22Rv1 (cell line): ENCODE measurements around the gene KCNH4.

Source experiments
- H3K27ac ChIP-seq: fragments of 450-650 bp; 2 replicates; pipeline ENCODE4 v1.5.1; 2017
- ZFX ChIP-seq: fragments of 450-650 bp; IDR thresholded peaks from 2 replicates; pipeline ENCODE4 v1.6.1; 2017; ENCODE audit warnings: antibody characterized with exemption, borderline replicate concordance
- TF ChIP-seq, protein P1 (sequence below): fragments of 450-650 bp; IDR thresholded peaks from 2 replicates; pipeline ENCODE4 v1.5.1; 2017; ENCODE audit warnings: mild to moderate bottlenecking

Gene KCNH4

DNA sequence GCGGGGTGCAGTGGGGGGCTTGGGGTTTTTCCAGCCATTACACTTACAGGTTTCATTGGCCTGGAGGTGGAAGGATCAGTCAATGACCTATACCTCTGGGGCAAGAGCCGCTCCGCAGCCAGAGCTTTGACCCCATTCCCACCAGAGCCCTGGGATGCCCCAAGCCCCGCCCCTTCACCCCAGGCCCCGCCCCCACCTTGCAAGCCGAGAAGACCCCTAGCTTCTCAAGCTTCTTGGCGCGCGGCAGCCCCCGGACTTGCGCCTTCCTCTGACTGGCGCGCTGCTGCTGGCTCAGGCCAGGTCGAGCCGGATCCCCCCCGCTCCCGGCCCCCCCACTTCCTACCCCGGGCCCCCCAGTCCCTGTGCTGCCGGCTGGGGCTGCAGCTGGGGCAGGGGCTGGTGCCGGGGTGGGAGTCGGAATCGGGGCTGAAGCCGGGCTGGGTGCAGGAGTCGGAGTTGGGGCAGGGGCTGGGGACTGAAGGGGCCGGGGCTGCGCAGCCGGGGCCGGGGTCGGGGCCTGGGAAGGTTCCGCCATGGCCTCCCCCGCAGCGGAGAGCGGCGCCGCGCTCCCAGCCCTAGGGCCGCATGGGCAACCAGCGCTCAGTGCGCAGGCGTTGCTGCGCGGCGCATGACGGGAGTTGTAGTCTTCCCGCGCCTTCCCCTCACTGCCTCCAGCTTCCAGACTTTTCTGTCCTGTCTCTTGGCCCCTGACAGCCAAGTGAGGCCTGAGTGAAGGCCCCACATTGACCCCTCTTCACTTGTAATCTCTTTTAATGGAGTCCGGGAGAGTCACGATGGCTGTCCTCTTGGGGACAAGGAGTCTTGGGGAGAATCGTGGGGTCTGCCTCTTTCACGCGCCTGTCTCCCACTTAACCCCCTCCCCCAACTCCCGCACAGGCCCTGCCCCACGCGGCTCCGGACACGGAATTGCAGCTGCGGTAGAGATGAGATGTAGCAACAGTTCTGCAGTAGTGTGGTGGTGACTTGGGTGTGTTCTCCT is 59.9 kb downstream of the KCNH4 start, which contains the start of gene KAT2A:
Gene KAT2A (minus strand): TSS at position 598 of the 1,000 bp plus-strand sequence. CDS start 63 bp downstream, at position 535.
- no peak for TF ChIP-seq ZFX
- TF ChIP-seq, protein P1, sequence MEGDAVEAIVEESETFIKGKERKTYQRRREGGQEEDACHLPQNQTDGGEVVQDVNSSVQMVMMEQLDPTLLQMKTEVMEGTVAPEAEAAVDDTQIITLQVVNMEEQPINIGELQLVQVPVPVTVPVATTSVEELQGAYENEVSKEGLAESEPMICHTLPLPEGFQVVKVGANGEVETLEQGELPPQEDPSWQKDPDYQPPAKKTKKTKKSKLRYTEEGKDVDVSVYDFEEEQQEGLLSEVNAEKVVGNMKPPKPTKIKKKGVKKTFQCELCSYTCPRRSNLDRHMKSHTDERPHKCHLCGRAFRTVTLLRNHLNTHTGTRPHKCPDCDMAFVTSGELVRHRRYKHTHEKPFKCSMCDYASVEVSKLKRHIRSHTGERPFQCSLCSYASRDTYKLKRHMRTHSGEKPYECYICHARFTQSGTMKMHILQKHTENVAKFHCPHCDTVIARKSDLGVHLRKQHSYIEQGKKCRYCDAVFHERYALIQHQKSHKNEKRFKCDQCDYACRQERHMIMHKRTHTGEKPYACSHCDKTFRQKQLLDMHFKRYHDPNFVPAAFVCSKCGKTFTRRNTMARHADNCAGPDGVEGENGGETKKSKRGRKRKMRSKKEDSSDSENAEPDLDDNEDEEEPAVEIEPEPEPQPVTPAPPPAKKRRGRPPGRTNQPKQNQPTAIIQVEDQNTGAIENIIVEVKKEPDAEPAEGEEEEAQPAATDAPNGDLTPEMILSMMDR = no peak

DNA sequence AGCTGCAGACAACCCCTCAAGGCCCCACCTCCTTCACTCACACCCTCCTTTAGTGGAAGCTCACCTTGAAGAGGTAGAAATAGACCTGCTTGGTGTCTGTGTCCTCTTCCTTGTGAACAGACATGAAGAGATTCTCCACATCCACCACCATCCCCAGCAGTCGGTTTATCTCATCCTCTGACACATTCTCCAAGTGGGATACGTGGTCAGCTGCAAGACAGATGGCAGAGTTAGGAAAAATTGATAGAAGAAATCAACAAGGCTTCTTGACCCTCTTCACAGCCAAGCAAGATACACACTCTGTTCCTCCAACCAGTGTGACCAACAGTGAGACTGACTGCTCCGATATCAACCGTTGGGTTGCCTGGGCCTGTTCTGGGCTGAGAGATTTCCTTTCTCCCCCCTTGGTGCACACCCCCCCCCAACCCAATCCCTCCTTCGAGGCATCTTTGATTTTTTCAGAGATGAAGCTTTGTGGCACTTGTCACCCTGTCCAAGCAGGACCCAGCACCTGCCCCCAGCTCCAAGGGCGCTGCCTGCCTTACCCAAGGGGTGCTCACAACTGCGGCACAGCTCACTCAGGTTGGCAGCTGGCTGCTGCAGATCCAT is 60.7 kb downstream of the KCNH4 start:
- H3K27ac ChIP-seq = peak overlapping the region; percentile 77
- TF ChIP-seq, protein P1 = no peak
- no peak for TF ChIP-seq ZFX

More for the DNA sequence above, 59.9 kb downstream of the KCNH4 start, which contains the start of gene KAT2A:
- H3K27ac ChIP-seq = peak within 1 kb of the TSS; percentile 77

DNA sequence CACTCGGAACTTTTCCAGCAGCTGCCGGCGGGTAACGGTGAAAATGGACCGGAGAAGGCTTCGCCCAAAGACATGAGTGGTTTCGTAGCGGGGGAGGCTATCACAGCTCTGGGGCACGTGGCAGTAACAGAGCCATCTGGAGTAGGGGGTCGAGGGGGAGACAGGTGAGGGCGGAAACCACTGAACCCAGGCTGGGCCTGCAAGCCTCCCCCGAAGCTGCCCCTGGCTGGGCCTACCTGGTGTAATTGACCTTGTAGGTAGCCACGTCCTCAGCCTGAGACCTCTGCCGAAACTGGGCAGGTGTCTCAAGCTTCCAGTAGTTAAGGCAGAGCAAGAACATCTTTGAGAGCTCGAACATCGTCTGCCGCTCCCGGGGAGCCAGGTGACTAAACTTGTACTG is 61.6 kb downstream of the KCNH4 start:
- TF ChIP-seq, protein P1 = no peak
- TF ChIP-seq ZFX = no peak
- peak overlapping the region; percentile 77 for H3K27ac ChIP-seq

DNA sequence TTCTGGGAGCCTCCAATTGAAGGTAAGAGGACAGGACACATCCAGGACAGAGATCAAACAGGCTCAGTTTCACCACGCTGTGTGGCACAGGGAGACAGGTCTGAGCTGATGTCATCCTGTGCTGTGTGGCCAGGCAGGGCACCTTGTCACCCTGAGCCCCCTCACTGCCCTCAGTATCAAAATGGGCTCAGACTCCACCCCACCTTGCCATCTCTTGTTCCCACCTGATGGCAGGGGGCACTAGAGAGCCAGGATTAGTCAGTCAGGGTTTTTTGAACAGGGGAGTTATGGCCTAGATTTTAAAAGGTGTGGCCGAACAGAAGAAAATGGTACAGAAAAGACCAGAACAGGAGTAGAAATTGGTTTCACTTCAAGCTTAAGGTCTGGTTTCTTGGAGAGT is 62.4 kb downstream of the KCNH4 start:
- TF ChIP-seq, protein P1 = peak; percentile 59
- TF ChIP-seq ZFX = no peak

GRCh38 chr17:42118126-42118510 is 62.8 kb downstream of the KCNH4 start:
- H3K27ac ChIP-seq = peak overlapping the region; percentile 77
- TF ChIP-seq ZFX = no peak
- TF ChIP-seq, protein P1 = no peak

More for the DNA sequence above, 62.4 kb downstream of the KCNH4 start:
- peak overlapping the region; percentile 77 for H3K27ac ChIP-seq

GRCh38 chr17:42117397-42118125 is 63.4 kb downstream of the KCNH4 start:
- H3K27ac ChIP-seq = peak overlapping the region; percentile 77
- TF ChIP-seq ZFX = no peak
- TF ChIP-seq, protein P1 = no peak
